ENCODE measurements around the gene CLCN2.

DNA sequence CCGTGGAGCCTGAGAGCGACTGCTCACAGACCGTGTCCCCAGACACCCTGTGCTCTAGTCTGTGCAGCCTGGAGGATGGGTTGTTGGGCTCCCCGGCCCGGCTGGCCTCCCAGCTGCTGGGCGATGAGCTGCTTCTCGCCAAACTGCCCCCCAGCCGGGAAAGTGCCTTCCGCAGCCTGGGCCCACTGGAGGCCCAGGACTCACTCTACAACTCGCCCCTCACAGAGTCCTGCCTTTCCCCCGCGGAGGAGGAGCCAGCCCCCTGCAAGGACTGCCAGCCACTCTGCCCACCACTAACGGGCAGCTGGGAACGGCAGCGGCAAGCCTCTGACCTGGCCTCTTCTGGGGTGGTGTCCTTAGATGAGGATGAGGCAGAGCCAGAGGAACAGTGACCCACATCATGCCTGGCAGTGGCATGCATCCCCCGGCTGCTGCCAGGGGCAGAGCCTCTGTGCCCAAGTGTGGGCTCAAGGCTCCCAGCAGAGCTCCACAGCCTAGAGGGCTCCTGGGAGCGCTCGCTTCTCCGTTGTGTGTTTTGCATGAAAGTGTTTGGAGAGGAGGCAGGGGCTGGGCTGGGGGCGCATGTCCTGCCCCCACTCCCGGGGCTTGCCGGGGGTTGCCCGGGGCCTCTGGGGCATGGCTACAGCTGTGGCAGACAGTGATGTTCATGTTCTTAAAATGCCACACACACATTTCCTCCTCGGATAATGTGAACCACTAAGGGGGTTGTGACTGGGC lies 16.7 kb downstream of the CLCN2 start:
- TF ChIP-seq, protein P1, sequence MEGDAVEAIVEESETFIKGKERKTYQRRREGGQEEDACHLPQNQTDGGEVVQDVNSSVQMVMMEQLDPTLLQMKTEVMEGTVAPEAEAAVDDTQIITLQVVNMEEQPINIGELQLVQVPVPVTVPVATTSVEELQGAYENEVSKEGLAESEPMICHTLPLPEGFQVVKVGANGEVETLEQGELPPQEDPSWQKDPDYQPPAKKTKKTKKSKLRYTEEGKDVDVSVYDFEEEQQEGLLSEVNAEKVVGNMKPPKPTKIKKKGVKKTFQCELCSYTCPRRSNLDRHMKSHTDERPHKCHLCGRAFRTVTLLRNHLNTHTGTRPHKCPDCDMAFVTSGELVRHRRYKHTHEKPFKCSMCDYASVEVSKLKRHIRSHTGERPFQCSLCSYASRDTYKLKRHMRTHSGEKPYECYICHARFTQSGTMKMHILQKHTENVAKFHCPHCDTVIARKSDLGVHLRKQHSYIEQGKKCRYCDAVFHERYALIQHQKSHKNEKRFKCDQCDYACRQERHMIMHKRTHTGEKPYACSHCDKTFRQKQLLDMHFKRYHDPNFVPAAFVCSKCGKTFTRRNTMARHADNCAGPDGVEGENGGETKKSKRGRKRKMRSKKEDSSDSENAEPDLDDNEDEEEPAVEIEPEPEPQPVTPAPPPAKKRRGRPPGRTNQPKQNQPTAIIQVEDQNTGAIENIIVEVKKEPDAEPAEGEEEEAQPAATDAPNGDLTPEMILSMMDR (IDR thresholded peaks at IDR 0.05 in 2 of 3, conservative IDR thresholded peaks at IDR 0.05 in 1 of 3; ENCODE audit: borderline replicate concordance in 1 of 3, insufficient read depth in 1 of 3, low read depth in 2 of 3, low read length in 2 of 3): no peak
- TF ChIP-seq POLR2AphosphoS5 (IDR thresholded peaks at IDR 0.05; ENCODE audit: low read depth, low read length) (no peak), EZH2 (IDR thresholded peaks at IDR 0.05) (no peak), POLR2A (IDR thresholded peaks at IDR 0.05; ENCODE audit: borderline replicate concordance, extremely low read depth, insufficient read depth, insufficient read length) (no peak), EZH2phosphoT487 (IDR thresholded peaks at IDR 0.05; ENCODE audit: borderline replicate concordance) (no peak), RAD21 (IDR thresholded peaks at IDR 0.05; ENCODE audit: low read depth) (no peak), FOSL1 (IDR thresholded peaks at IDR 0.05; ENCODE audit: low read depth) (no peak)
- TF ChIP-seq, protein P2, sequence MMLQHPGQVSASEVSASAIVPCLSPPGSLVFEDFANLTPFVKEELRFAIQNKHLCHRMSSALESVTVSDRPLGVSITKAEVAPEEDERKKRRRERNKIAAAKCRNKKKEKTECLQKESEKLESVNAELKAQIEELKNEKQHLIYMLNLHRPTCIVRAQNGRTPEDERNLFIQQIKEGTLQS (IDR thresholded peaks at IDR 0.05): no peak
